RPMI8226 (cell line): ENCODE measurements around the gene CYBA.

ENCODE experiments used
- DNase-seq: peaks from one replicate; pipeline ENCODE4 v3.0.0-alpha.2; 2015

The CYBA gene

GRCh38 chr16:88661468-88661867 lies 10.6 kb upstream of the CYBA start:
- no peak for DNase-seq

GRCh38 chr16:88659160-88659559 lies 8.3 kb upstream of the CYBA start:
- no peak for DNase-seq

GRCh38 chr16:88658714-88659113 lies 7.9 kb upstream of the CYBA start:
- no peak for DNase-seq

GRCh38 chr16:88657371-88657770 lies 6.5 kb upstream of the CYBA start:
- no peak for DNase-seq

- DNase-seq: no peak
These were observed 5.6 kb upstream of the CYBA start for GRCh38 chr16:88656291-88656980.

GRCh38 chr16:88655733-88656281 lies 5.0 kb upstream of the CYBA start:
- DNase-seq: no peak

GRCh38 chr16:88655053-88655732 lies 4.3 kb upstream of the CYBA start:
- no peak for DNase-seq

GRCh38 chr16:88654363-88655052 lies 3.7 kb upstream of the CYBA start:
- no peak for DNase-seq

GRCh38 chr16:88653596-88654362 lies 2.9 kb upstream of the CYBA start:
- DNase-seq: no peak

GRCh38 chr16:88653101-88653500 lies 2.2 kb upstream of the CYBA start:
- no peak for DNase-seq

GRCh38 chr16:88652762-88653063 lies 1.9 kb upstream of the CYBA start:
- no peak for DNase-seq

- no peak for DNase-seq
These were observed 1.3 kb upstream of the CYBA start for GRCh38 chr16:88651989-88652761.

- DNase-seq: peak; percentile 84
These were observed 579 bp upstream of the CYBA start for GRCh38 chr16:88651276-88651988.

- DNase-seq: peak; percentile 48
These were observed 717 bp downstream of the CYBA start for GRCh38 chr16:88649924-88650748.

- DNase-seq: peak; percentile 86
These were observed 1.5 kb downstream of the CYBA start for GRCh38 chr16:88649195-88649923.

GRCh38 chr16:88647178-88648070 lies 3.4 kb downstream of the CYBA start:
- no peak for DNase-seq

- DNase-seq: no peak
These were observed 4.4 kb downstream of the CYBA start for GRCh38 chr16:88646345-88647034.

- DNase-seq: no peak
These were observed 4.9 kb downstream of the CYBA start for GRCh38 chr16:88645941-88646340.
